HG02798 (cell line): ENCODE results near the gene TNFRSF13B.
"Not testable (repeated sequence)": the region's sequence is repeated elsewhere in the genome, so short reads cannot be mapped to it uniquely, and the experiment has no call there.

Experiments used
- ATAC-seq: cut with Tn5 transposase; IDR thresholded peaks from one replicate; pipeline ENCODE4 v1.9.1; 2021; ENCODE audit warnings: mild to moderate bottlenecking; ENCODE audit not compliant: unreplicated experiment, poor library complexity

The TNFRSF13B gene

GRCh38 chr17:16968786-16969185 lies 3.1 kb downstream of the TNFRSF13B start:
- no peak for ATAC-seq

GRCh38 chr17:16962804-16963203 lies 9.1 kb downstream of the TNFRSF13B start:
- no peak for ATAC-seq

- ATAC-seq: no peak
These were observed 10.1 kb downstream of the TNFRSF13B start for GRCh38 chr17:16961792-16962191.

- ATAC-seq: not testable (repeated sequence)
These were observed 10.9 kb downstream of the TNFRSF13B start for GRCh38 chr17:16961022-16961421.

- ATAC-seq: not testable (repeated sequence)
These were observed 16.9 kb downstream of the TNFRSF13B start for GRCh38 chr17:16955011-16955410.

- no peak for ATAC-seq
These were observed 17.4 kb downstream of the TNFRSF13B start for GRCh38 chr17:16954521-16954920.

- no peak for ATAC-seq
These were observed 18.1 kb downstream of the TNFRSF13B start for GRCh38 chr17:16953841-16954240.

GRCh38 chr17:16953347-16953746 lies 18.6 kb downstream of the TNFRSF13B start:
- ATAC-seq: no peak

GRCh38 chr17:16952401-16952800 lies 19.5 kb downstream of the TNFRSF13B start:
- no peak for ATAC-seq

- ATAC-seq: no peak
These were observed 21.4 kb downstream of the TNFRSF13B start for GRCh38 chr17:16950488-16950887.

- ATAC-seq: no peak
These were observed 23.1 kb downstream of the TNFRSF13B start for GRCh38 chr17:16948587-16949376.

GRCh38 chr17:16947470-16947869 lies 24.4 kb downstream of the TNFRSF13B start:
- ATAC-seq: no peak

- ATAC-seq: no peak
These were observed 26.2 kb downstream of the TNFRSF13B start for GRCh38 chr17:16945663-16946218.

GRCh38 chr17:16945136-16945482 lies 26.8 kb downstream of the TNFRSF13B start:
- no peak for ATAC-seq

- no peak for ATAC-seq
These were observed 27.4 kb downstream of the TNFRSF13B start for GRCh38 chr17:16944334-16945135.

GRCh38 chr17:16943541-16944333 lies 28.2 kb downstream of the TNFRSF13B start:
- ATAC-seq: no peak

GRCh38 chr17:16943032-16943352 lies 28.9 kb downstream of the TNFRSF13B start:
- ATAC-seq: no peak

- ATAC-seq: no peak
These were observed 29.5 kb downstream of the TNFRSF13B start for GRCh38 chr17:16942141-16943031.
